ENCODE results near the gene CLEC16A. TPM values are rescaled to one million over a fixed set of nuclear protein-coding genes. Genes with fewer than 3 reads are reported as not detected.

CLEC16A gene
- total RNA-seq, 1 donor from 2014 or later, result 14.6 TPM

DNA sequence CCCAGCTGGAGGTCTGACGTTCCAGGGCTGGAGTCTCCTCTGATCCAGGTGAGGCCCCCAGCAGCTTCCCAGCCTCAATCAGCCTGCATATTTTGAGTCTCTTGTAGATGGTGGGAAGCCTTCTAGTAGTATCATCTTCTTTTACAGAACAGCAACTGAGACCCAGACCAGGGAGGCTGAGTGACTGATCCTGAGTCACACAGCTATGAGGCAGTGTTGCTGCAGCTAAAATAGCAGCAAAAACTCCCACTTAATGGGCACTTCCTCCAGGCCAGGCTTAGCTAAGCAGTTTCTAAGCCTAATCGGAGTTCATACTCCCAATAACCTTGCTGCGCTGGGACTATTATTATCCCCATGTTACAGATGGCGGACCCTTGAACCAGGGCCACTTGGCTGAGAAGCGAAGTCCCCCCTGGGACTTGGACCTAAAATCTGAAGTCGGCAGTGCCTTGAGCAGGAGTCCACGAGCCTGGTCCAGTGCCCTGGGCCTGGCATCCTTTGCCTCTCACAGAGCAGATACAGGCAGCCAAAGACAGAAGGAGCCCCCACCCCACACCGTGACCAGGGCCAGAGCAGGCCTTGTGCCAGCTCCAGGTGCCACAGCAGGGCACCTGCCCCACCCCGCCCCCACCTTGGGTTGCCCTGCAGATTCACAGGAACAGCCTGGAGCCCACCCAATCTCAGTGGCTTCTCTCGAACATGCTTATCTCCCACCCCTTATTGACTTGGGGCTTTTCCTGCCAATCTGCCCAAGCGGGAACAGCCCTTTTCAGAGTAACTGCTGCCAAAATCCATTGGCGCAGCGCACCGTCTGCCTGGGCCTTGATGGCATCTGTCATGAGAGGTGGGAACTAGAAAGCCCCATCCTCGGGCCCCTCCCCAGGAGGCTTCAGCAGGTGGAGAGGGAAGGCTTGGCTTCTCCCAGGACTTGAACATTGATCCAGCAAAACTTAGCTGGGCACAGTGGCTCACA, 246.5 kb downstream of the CLEC16A start:
- Histone ChIP-seq H3K27me3 (ENCODE audit: control insufficient read depth in 3 of 3, insufficient read depth in 3 of 3, low read length in 3 of 3) (no peaks in the 10 kb centered on the region), H3K27ac (ENCODE audit: low read depth, low read length) (no peak overlapping the region), H3K36me3 (ENCODE audit: control insufficient read depth in 3 of 3, insufficient read depth in 3 of 3, low read length in 3 of 3) (no peaks in the 10 kb centered on the region), H3K4me3 (ENCODE audit: low read length in 3 of 3) (no peak overlapping the region), H3K9ac (ENCODE audit: low read depth in 1 of 3, low read length in 3 of 3) (no peak overlapping the region), H3K9me3 (ENCODE audit: control insufficient read depth in 3 of 3, low read length in 3 of 3) (no peaks in the 10 kb centered on the region), H3K4me1 (ENCODE audit: control insufficient read depth in 3 of 3, insufficient read depth in 3 of 3, low read length in 3 of 3) (no peaks in the 10 kb centered on the region)

DNA sequence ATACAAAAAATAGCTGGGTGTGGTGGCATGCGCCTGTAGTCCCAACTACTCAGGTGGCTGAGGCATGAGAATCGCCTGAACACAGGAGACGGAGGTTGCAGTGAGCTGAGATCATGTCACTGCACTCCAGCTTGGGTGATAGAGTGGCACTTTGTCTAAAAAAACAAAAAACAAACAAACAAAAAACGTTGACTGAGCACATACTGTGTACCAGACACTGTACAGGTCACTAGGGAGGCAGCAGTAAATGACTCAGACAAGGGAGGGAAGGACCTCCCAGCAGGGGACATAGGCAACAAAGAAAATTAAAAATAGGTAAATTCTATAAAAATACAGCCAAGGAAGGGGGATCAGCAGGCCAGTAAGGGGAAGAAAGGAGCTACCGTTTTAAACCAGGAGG, 247.3 kb downstream of the CLEC16A start:
- no peak overlapping the region for H3K9ac ChIP-seq (ENCODE audit: low read depth in 1 of 3, low read length in 3 of 3)
- H3K9me3 ChIP-seq (ENCODE audit: control insufficient read depth in 3 of 3, low read length in 3 of 3), result no peaks in the 10 kb centered on the region
- no peak overlapping the region for H3K27ac ChIP-seq (ENCODE audit: low read depth, low read length)
- H3K4me1 ChIP-seq (ENCODE audit: control insufficient read depth in 3 of 3, insufficient read depth in 3 of 3, low read length in 3 of 3), result no peaks in the 10 kb centered on the region
- H3K4me3 ChIP-seq (ENCODE audit: low read length in 3 of 3), result no peak overlapping the region
- H3K27me3 ChIP-seq (ENCODE audit: control insufficient read depth in 3 of 3, insufficient read depth in 3 of 3, low read length in 3 of 3), result no peaks in the 10 kb centered on the region
- H3K36me3 ChIP-seq (ENCODE audit: control insufficient read depth in 3 of 3, insufficient read depth in 3 of 3, low read length in 3 of 3), result no peaks in the 10 kb centered on the region

- Histone ChIP-seq H3K4me3 (ENCODE audit: low read length in 3 of 3) (no peak overlapping the region), H3K4me1 (ENCODE audit: control insufficient read depth in 3 of 3, insufficient read depth in 3 of 3, low read length in 3 of 3) (no peaks in the 10 kb centered on the region), H3K27me3 (ENCODE audit: control insufficient read depth in 3 of 3, insufficient read depth in 3 of 3, low read length in 3 of 3) (peaks cover 0 to 4% (median 4%) of the 10 kb centered on the region in 3 donors), H3K9ac (ENCODE audit: low read depth in 1 of 3, low read length in 3 of 3) (no peak overlapping the region), H3K27ac (ENCODE audit: low read depth, low read length) (no peak overlapping the region), H3K36me3 (ENCODE audit: control insufficient read depth in 3 of 3, insufficient read depth in 3 of 3, low read length in 3 of 3) (no peaks in the 10 kb centered on the region), H3K9me3 (ENCODE audit: control insufficient read depth in 3 of 3, low read length in 3 of 3) (no peaks in the 10 kb centered on the region)
These were observed 249.1 kb downstream of the CLEC16A start for GRCh38 chr16:11193494-11193893.

DNA sequence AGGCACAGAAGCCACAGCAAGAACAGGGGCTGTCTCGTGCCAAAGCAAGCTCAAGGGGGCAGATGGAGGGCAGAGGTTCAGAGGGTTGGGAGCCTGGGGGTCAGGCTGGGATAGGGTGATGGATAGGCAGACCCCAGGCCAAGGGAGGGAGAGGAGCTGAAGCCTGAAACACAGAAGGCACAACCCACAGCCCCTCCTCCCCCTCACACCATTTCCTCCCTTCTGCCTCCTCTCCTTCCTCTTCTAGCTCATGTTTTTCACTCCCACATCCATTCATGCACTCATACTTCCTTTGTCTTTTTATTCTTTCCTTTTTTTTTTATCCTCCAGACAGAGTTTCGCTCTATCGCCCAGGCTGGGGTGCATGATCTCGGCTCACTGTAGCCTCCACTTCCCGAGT, 250.5 kb downstream of the CLEC16A start:
- H3K27ac ChIP-seq (ENCODE audit: low read depth, low read length), result no peak overlapping the region
- H3K4me1 ChIP-seq (ENCODE audit: control insufficient read depth in 3 of 3, insufficient read depth in 3 of 3, low read length in 3 of 3), result no peaks in the 10 kb centered on the region
- no peak overlapping the region for H3K9ac ChIP-seq (ENCODE audit: low read depth in 1 of 3, low read length in 3 of 3)
- no peaks in the 10 kb centered on the region for H3K36me3 ChIP-seq (ENCODE audit: control insufficient read depth in 3 of 3, insufficient read depth in 3 of 3, low read length in 3 of 3)
- H3K4me3 ChIP-seq (ENCODE audit: low read length in 3 of 3), result no peak overlapping the region
- H3K9me3 ChIP-seq (ENCODE audit: control insufficient read depth in 3 of 3, low read length in 3 of 3), result no peaks in the 10 kb centered on the region
- H3K27me3 ChIP-seq (ENCODE audit: control insufficient read depth in 3 of 3, insufficient read depth in 3 of 3, low read length in 3 of 3), result peaks cover 0 to 4% (median 4%) of the 10 kb centered on the region in 3 donors

- H3K4me3 ChIP-seq (ENCODE audit: low read length in 3 of 3), result no peak overlapping the region
- H3K9me3 ChIP-seq (ENCODE audit: control insufficient read depth in 3 of 3, low read length in 3 of 3), result no peaks in the 10 kb centered on the region
- peaks cover 0 to 4% (median 4%) of the 10 kb centered on the region in 3 donors for H3K27me3 ChIP-seq (ENCODE audit: control insufficient read depth in 3 of 3, insufficient read depth in 3 of 3, low read length in 3 of 3)
- H3K36me3 ChIP-seq (ENCODE audit: control insufficient read depth in 3 of 3, insufficient read depth in 3 of 3, low read length in 3 of 3), result no peaks in the 10 kb centered on the region
- H3K9ac ChIP-seq (ENCODE audit: low read depth in 1 of 3, low read length in 3 of 3), result no peak overlapping the region
- H3K4me1 ChIP-seq (ENCODE audit: control insufficient read depth in 3 of 3, insufficient read depth in 3 of 3, low read length in 3 of 3), result no peaks in the 10 kb centered on the region
- no peak overlapping the region for H3K27ac ChIP-seq (ENCODE audit: low read depth, low read length)
These were observed 252.0 kb downstream of the CLEC16A start for GRCh38 chr16:11196286-11196828.

- Histone ChIP-seq H3K4me1 (ENCODE audit: control insufficient read depth in 3 of 3, insufficient read depth in 3 of 3, low read length in 3 of 3) (no peaks in the 10 kb centered on the region), H3K27ac (ENCODE audit: low read depth, low read length) (no peak overlapping the region), H3K36me3 (ENCODE audit: control insufficient read depth in 3 of 3, insufficient read depth in 3 of 3, low read length in 3 of 3) (no peaks in the 10 kb centered on the region), H3K9ac (ENCODE audit: low read depth in 1 of 3, low read length in 3 of 3) (no peak overlapping the region), H3K27me3 (ENCODE audit: control insufficient read depth in 3 of 3, insufficient read depth in 3 of 3, low read length in 3 of 3) (peaks cover 4 to 10% (median 5%) of the 10 kb centered on the region in 3 donors), H3K4me3 (ENCODE audit: low read length in 3 of 3) (no peak overlapping the region), H3K9me3 (ENCODE audit: control insufficient read depth in 3 of 3, low read length in 3 of 3) (no peaks in the 10 kb centered on the region)
These were observed 254.0 kb downstream of the CLEC16A start for GRCh38 chr16:11198375-11198774.

GRCh38 chr16:11198828-11199227, 254.5 kb downstream of the CLEC16A start:
- Histone ChIP-seq H3K36me3 (ENCODE audit: control insufficient read depth in 3 of 3, insufficient read depth in 3 of 3, low read length in 3 of 3) (no peaks in the 10 kb centered on the region), H3K9me3 (ENCODE audit: control insufficient read depth in 3 of 3, low read length in 3 of 3) (no peaks in the 10 kb centered on the region), H3K4me3 (ENCODE audit: low read length in 3 of 3) (no peak overlapping the region), H3K27ac (ENCODE audit: low read depth, low read length) (no peak overlapping the region), H3K27me3 (ENCODE audit: control insufficient read depth in 3 of 3, insufficient read depth in 3 of 3, low read length in 3 of 3) (peaks cover 4 to 11% (median 5%) of the 10 kb centered on the region in 3 donors), H3K9ac (ENCODE audit: low read depth in 1 of 3, low read length in 3 of 3) (no peak overlapping the region), H3K4me1 (ENCODE audit: control insufficient read depth in 3 of 3, insufficient read depth in 3 of 3, low read length in 3 of 3) (no peaks in the 10 kb centered on the region)

DNA sequence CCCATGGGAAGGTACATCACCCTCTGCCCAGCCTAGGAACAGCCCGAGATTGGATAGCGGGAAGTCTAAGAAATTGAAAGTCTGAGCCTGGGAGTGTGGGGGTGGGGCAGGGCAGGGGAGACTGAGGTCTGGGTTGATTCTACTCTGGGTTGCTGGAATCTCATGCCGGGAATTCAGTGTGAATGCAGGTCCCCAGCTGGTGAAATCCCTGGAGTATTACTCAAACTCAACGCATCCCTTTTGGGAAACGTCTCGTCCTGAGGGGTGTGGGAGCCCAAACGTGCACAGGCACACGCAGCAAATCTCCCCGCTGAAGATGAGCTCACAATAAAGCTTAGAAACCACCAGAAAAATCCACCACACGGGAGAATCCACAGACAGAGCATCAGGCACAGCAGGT, 256.2 kb downstream of the CLEC16A start:
- no peak overlapping the region for H3K4me3 ChIP-seq (ENCODE audit: low read length in 3 of 3)
- no peaks in the 10 kb centered on the region for H3K36me3 ChIP-seq (ENCODE audit: control insufficient read depth in 3 of 3, insufficient read depth in 3 of 3, low read length in 3 of 3)
- peaks cover 0 to 11% (median 3%) of the 10 kb centered on the region in 3 donors for H3K4me1 ChIP-seq (ENCODE audit: control insufficient read depth in 3 of 3, insufficient read depth in 3 of 3, low read length in 3 of 3)
- no peak overlapping the region for H3K27ac ChIP-seq (ENCODE audit: low read depth, low read length)
- H3K9me3 ChIP-seq (ENCODE audit: control insufficient read depth in 3 of 3, low read length in 3 of 3), result no peaks in the 10 kb centered on the region
- no peak overlapping the region for H3K9ac ChIP-seq (ENCODE audit: low read depth in 1 of 3, low read length in 3 of 3)
- H3K27me3 ChIP-seq (ENCODE audit: control insufficient read depth in 3 of 3, insufficient read depth in 3 of 3, low read length in 3 of 3), result peaks cover 4 to 14% (median 5%) of the 10 kb centered on the region in 3 donors

DNA sequence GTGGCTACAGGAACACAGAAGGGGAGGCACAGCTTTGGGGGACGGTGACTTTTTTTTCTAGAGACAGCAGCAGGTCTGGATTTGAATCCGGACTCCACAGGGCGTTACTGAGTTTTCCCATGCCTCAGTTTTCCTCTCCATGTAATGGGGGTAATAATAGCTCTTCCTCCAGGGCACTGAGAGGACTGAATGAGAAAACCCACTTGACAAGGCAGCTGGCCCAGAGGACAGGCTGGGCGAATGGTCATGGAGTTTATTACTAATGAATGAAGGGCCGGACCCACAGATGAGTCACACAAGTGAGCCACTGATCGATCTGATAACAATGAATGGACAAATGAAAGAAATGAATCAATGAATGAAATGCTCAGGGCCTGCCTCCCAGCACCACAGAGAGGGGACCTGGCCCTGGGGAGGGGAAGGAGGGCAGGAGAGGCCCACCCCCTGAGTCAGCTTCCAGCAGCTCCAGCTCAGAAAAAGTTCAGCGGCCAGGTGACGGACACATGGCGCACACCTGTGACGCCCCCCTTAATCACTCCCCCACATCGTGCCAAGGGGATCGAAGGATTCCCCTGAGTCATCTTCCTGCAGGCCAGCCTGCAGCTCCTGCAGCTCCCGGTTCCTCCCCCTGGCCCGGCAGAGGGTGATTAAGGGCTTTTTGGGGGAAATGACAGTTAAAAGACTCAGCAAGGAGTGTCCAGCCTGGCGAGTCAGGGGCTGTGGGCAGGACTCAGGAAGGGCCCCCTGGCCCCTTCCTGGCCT, 257.3 kb downstream of the CLEC16A start:
- Histone ChIP-seq H3K36me3 (ENCODE audit: control insufficient read depth in 3 of 3, insufficient read depth in 3 of 3, low read length in 3 of 3) (no peaks in the 10 kb centered on the region), H3K4me1 (ENCODE audit: control insufficient read depth in 3 of 3, insufficient read depth in 3 of 3, low read length in 3 of 3) (peaks cover 0 to 22% (median 8%) of the 10 kb centered on the region in 3 donors), H3K27ac (ENCODE audit: low read depth, low read length) (no peak overlapping the region), H3K4me3 (ENCODE audit: low read length in 3 of 3) (no peak overlapping the region), H3K27me3 (ENCODE audit: control insufficient read depth in 3 of 3, insufficient read depth in 3 of 3, low read length in 3 of 3) (peaks cover 4 to 14% (median 5%) of the 10 kb centered on the region in 3 donors), H3K9ac (ENCODE audit: low read depth in 1 of 3, low read length in 3 of 3) (no peak overlapping the region), H3K9me3 (ENCODE audit: control insufficient read depth in 3 of 3, low read length in 3 of 3) (no peaks in the 10 kb centered on the region)

All from skeletal muscle tissue (tissue), 4 donors.